ENCODE results near the gene TRAK1.

The TRAK1 gene

GRCh38 chr3:42057561-42058211, 33.5 kb upstream of the TRAK1 start:
- no peak overlapping the region for H3K4me3 ChIP-seq (ENCODE audit: control insufficient read depth in 1 of 7, extremely low read depth in 1 of 7, insufficient read depth in 4 of 7, low read depth in 2 of 7, low read length in 6 of 7)
- H3K4me1 ChIP-seq (ENCODE audit: control extremely low read depth in 1 of 4, control insufficient read depth in 4 of 4, insufficient read depth in 4 of 4, low read length in 3 of 4) = peaks cover 5 to 34% (median 16%) of the 10 kb centered on the region in 4 experiments
- 87% methylated on average over 5 of the region's 7 CpGs for WGBS (ENCODE audit: insufficient coverage)
- H3K27ac ChIP-seq (ENCODE audit: insufficient read depth in 1 of 2, low read depth in 1 of 2, low read length in 2 of 2, poor library complexity in 1 of 2, severe bottlenecking in 2 of 2) = no peak overlapping the region
- no peaks in the 10 kb centered on the region for H3K9me3 ChIP-seq (ENCODE audit: control extremely low read depth in 1 of 5, control insufficient read depth in 4 of 5, insufficient read depth in 2 of 5, low read depth in 1 of 5, low read length in 4 of 5)
- no peaks in the 10 kb centered on the region for H3K27me3 ChIP-seq (replicated peaks in 2 of 5; ENCODE audit: control insufficient read depth in 4 of 5, insufficient read depth in 5 of 5, low read length in 4 of 5)
- DNase-seq = no peak
- POLR2A ChIA-PET = no interaction called here
- CTCF ChIA-PET = interaction anchor here (1.3 to 1.5 kb wide), 3 partner anchors 9 to 37 kb away, joined by 3 to 4 read pairs (median 4); no protein-coding TSS in a partner anchor
- peaks cover 0 to 3% (median under 1%) of the 10 kb centered on the region in 4 experiments for H3K36me3 ChIP-seq (ENCODE audit: control insufficient read depth in 4 of 4, insufficient read depth in 4 of 4, low read length in 3 of 4)

GRCh38 chr3:42061025-42061712, 30.0 kb upstream of the TRAK1 start:
- DNase-seq = no peak
- peaks cover 5 to 35% (median 16%) of the 10 kb centered on the region in 4 experiments for H3K4me1 ChIP-seq (ENCODE audit: control extremely low read depth in 1 of 4, control insufficient read depth in 4 of 4, insufficient read depth in 4 of 4, low read length in 3 of 4)
- POLR2A ChIA-PET = interaction anchor here (0.5 to 1.0 kb wide), 3 partner anchors 12 to 48 kb away, joined by 3 read pairs; no protein-coding TSS in a partner anchor
- no CpG with 5 or more reads among the region's 7 CpGs for WGBS (ENCODE audit: insufficient coverage)
- no peak overlapping the region for H3K4me3 ChIP-seq (ENCODE audit: control insufficient read depth in 1 of 7, extremely low read depth in 1 of 7, insufficient read depth in 4 of 7, low read depth in 2 of 7, low read length in 6 of 7)
- peaks cover 0 to 3% (median under 1%) of the 10 kb centered on the region in 4 experiments for H3K36me3 ChIP-seq (ENCODE audit: control insufficient read depth in 4 of 4, insufficient read depth in 4 of 4, low read length in 3 of 4)
- CTCF ChIA-PET = interaction anchor here (0.6 to 1.1 kb wide), 4 partner anchors 9 to 38 kb away, joined by 3 read pairs; no protein-coding TSS in a partner anchor
- H3K9me3 ChIP-seq (ENCODE audit: control extremely low read depth in 1 of 5, control insufficient read depth in 4 of 5, insufficient read depth in 2 of 5, low read depth in 1 of 5, low read length in 4 of 5) = no peaks in the 10 kb centered on the region
- H3K27me3 ChIP-seq (replicated peaks in 2 of 5; ENCODE audit: control insufficient read depth in 4 of 5, insufficient read depth in 5 of 5, low read length in 4 of 5) = no peaks in the 10 kb centered on the region
- no peak overlapping the region for H3K27ac ChIP-seq (ENCODE audit: insufficient read depth in 1 of 2, low read depth in 1 of 2, low read length in 2 of 2, poor library complexity in 1 of 2, severe bottlenecking in 2 of 2)

DNA sequence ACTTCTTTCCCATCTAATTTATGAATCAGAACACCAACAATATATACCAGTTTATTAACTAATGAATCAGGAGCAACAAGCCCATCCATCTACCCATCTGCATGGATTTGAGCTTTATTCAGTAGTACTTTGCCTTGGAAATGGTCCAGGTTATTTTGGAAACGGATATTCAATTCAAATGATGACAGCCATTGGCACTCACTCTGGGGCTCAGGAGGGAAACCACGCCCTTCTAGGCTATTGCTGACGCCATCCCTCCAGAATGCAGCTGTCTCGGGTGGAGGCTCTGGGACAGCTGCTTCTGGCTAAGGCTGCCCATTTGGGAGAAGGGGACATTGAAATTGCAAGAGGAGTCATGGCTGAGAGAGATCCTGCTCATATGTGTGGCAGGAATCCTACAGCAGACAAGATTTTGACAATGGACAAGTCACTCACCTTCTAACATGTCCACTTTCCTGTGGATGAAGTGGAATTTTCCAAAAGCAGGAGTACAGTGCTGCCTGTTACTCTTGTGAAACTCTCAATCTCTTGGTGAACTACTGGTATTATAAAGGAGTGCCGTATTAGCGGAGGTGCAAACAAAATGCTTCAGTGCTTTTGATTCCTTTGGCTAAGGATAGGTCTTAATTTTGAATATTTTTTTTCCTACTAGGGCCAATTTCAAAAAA, 29.3 kb upstream of the TRAK1 start:
- no peak overlapping the region for H3K27ac ChIP-seq (ENCODE audit: insufficient read depth in 1 of 2, low read depth in 1 of 2, low read length in 2 of 2, poor library complexity in 1 of 2, severe bottlenecking in 2 of 2)
- no peaks in the 10 kb centered on the region for H3K9me3 ChIP-seq (ENCODE audit: control extremely low read depth in 1 of 5, control insufficient read depth in 4 of 5, insufficient read depth in 2 of 5, low read depth in 1 of 5, low read length in 4 of 5)
- WGBS (ENCODE audit: insufficient coverage) = 49% methylated on average over 5 of the region's 6 CpGs
- no peak overlapping the region for H3K4me3 ChIP-seq (ENCODE audit: control insufficient read depth in 1 of 7, extremely low read depth in 1 of 7, insufficient read depth in 4 of 7, low read depth in 2 of 7, low read length in 6 of 7)
- CTCF ChIA-PET = interaction anchor here (1.1 kb wide), 1 partner anchor 9 kb away, joined by 3 read pairs; no protein-coding TSS in a partner anchor
- POLR2A ChIA-PET = interaction anchor here (0.9 to 1.0 kb wide), 3 partner anchors 17 to 49 kb away, joined by 3 read pairs; no protein-coding TSS in a partner anchor
- no peaks in the 10 kb centered on the region for H3K27me3 ChIP-seq (replicated peaks in 2 of 5; ENCODE audit: control insufficient read depth in 4 of 5, insufficient read depth in 5 of 5, low read length in 4 of 5)
- H3K4me1 ChIP-seq (ENCODE audit: control extremely low read depth in 1 of 4, control insufficient read depth in 4 of 4, insufficient read depth in 4 of 4, low read length in 3 of 4) = peaks cover 5 to 42% (median 23%) of the 10 kb centered on the region in 4 experiments
- peaks cover 0 to 3% (median under 1%) of the 10 kb centered on the region in 4 experiments for H3K36me3 ChIP-seq (ENCODE audit: control insufficient read depth in 4 of 4, insufficient read depth in 4 of 4, low read length in 3 of 4)
- peak in 1 of 3 donors; percentile 35 for DNase-seq

- H3K9me3 ChIP-seq (ENCODE audit: control extremely low read depth in 1 of 5, control insufficient read depth in 4 of 5, insufficient read depth in 2 of 5, low read depth in 1 of 5, low read length in 4 of 5) = no peaks in the 10 kb centered on the region
- DNase-seq = no peak
- H3K4me1 ChIP-seq (ENCODE audit: control extremely low read depth in 1 of 4, control insufficient read depth in 4 of 4, insufficient read depth in 4 of 4, low read length in 3 of 4) = peaks cover 5 to 48% (median 27%) of the 10 kb centered on the region in 4 experiments
- no peak overlapping the region for H3K4me3 ChIP-seq (ENCODE audit: control insufficient read depth in 1 of 7, extremely low read depth in 1 of 7, insufficient read depth in 4 of 7, low read depth in 2 of 7, low read length in 6 of 7)
- no CpG with 5 or more reads among the region's 1 CpG for WGBS (ENCODE audit: insufficient coverage)
- POLR2A ChIA-PET = interaction anchor here (0.6 to 1.0 kb wide), 2 partner anchors 11 to 50 kb away, joined by 3 read pairs; no protein-coding TSS in a partner anchor
- H3K27ac ChIP-seq (ENCODE audit: insufficient read depth in 1 of 2, low read depth in 1 of 2, low read length in 2 of 2, poor library complexity in 1 of 2, severe bottlenecking in 2 of 2) = no peak overlapping the region
- H3K36me3 ChIP-seq (ENCODE audit: control insufficient read depth in 4 of 4, insufficient read depth in 4 of 4, low read length in 3 of 4) = peaks cover 0 to 3% (median under 1%) of the 10 kb centered on the region in 4 experiments
- CTCF ChIA-PET = interaction anchor here (0.9 to 1.1 kb wide), 2 partner anchors 8 to 37 kb away, joined by 3 read pairs; no protein-coding TSS in a partner anchor
- no peaks in the 10 kb centered on the region for H3K27me3 ChIP-seq (replicated peaks in 2 of 5; ENCODE audit: control insufficient read depth in 4 of 5, insufficient read depth in 5 of 5, low read length in 4 of 5)
Observed at GRCh38 chr3:42062464-42062863, 28.7 kb upstream of the TRAK1 start.

DNA sequence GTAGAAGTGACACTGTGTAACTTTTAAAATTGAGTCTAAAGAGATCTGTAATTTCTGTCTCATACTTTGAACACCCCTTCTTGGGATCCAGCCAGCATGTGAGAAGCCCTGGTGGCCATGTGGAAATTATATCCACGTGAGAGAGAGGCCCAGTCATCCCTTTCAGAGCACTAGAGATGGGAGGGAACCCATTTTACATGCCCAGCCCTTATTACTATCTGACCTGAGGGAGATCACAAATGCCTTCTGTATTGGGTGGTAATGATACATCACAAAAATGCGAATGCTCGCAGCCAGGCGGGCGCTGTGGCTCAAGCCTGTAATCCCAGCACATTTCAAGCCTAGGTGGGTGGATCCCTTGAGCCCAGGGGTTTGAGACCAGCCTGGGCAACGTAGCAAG, 27.3 kb upstream of the TRAK1 start:
- ChIA-PET POLR2A (no interaction called here), CTCF (interaction anchor here (1.0 kb wide), 1 partner anchor 36 kb away, joined by 7 read pairs; no protein-coding TSS in a partner anchor)
- peaks cover 9 to 58% (median 32%) of the 10 kb centered on the region in 4 experiments for H3K4me1 ChIP-seq (ENCODE audit: control extremely low read depth in 1 of 4, control insufficient read depth in 4 of 4, insufficient read depth in 4 of 4, low read length in 3 of 4)

DNA sequence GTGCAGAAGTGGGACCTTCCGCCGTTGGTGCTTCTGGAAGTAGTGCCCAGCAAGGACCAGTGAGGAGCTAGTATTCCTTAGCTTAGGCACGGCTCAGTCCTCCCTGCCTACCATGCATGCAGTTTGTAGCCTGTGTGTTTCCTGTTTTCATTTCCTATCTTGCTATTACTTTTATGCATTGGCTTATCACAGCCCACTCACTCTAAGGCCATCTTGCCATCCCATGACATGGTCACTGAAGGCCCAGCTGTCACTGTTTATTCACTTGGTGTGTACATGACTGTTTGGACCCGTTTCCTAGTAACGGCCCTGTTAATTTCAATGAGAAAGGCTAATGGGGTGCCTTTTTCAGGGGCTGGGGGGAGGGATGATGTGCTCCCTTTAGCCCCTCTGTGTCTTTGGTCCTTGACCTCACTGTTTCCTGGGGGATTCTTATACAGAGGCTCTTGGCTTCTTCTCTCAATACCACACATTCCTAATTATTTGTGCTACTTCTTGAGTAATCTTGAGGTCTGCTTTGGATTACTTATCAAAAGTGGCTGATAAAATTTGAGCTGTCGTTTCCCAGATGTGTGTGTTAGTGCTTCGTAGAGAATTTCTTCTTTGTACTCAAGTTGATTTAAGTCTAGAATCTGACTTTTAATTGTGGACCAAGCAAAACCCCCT, 24.5 kb upstream of the TRAK1 start:
- no peaks in the 10 kb centered on the region for H3K9me3 ChIP-seq (ENCODE audit: control extremely low read depth in 1 of 5, control insufficient read depth in 4 of 5, insufficient read depth in 2 of 5, low read depth in 1 of 5, low read length in 4 of 5)
- H3K4me3 ChIP-seq (ENCODE audit: control insufficient read depth in 1 of 7, extremely low read depth in 1 of 7, insufficient read depth in 4 of 7, low read depth in 2 of 7, low read length in 6 of 7) = peak overlapping the region in 1 of 7 experiments; percentile 24
- H3K27ac ChIP-seq (ENCODE audit: insufficient read depth in 1 of 2, low read depth in 1 of 2, low read length in 2 of 2, poor library complexity in 1 of 2, severe bottlenecking in 2 of 2) = peak overlapping the region; percentile 67 to 86
- peaks cover 0 to 3% (median under 1%) of the 10 kb centered on the region in 4 experiments for H3K36me3 ChIP-seq (ENCODE audit: control insufficient read depth in 4 of 4, insufficient read depth in 4 of 4, low read length in 3 of 4)
- ChIA-PET POLR2A (interaction anchor here (0.6 to 1.5 kb wide), 2 partner anchors 45 to 105 kb away, joined by 4 to 5 read pairs; partner anchors contain the start of gene ULK4), CTCF (interaction anchor here (0.7 to 2.2 kb wide), 9 partner anchors 12 to 68 kb away, joined by 3 to 7 read pairs (median 4); no protein-coding TSS in a partner anchor)
- peaks cover 6 to 60% (median 39%) of the 10 kb centered on the region in 4 experiments for H3K4me1 ChIP-seq (ENCODE audit: control extremely low read depth in 1 of 4, control insufficient read depth in 4 of 4, insufficient read depth in 4 of 4, low read length in 3 of 4)
- DNase-seq = peak in 2 of 3 donors; percentile 82 to 88
- H3K27me3 ChIP-seq (replicated peaks in 2 of 5; ENCODE audit: control insufficient read depth in 4 of 5, insufficient read depth in 5 of 5, low read length in 4 of 5) = no peaks in the 10 kb centered on the region
- WGBS (ENCODE audit: insufficient coverage) = 58% methylated on average over 5 of the region's 7 CpGs

More for the DNA sequence above, 27.3 kb upstream of the TRAK1 start:
- peak in 1 of 3 donors; percentile 41 for DNase-seq
- Histone ChIP-seq H3K9me3 (ENCODE audit: control extremely low read depth in 1 of 5, control insufficient read depth in 4 of 5, insufficient read depth in 2 of 5, low read depth in 1 of 5, low read length in 4 of 5) (no peaks in the 10 kb centered on the region), H3K27ac (ENCODE audit: insufficient read depth in 1 of 2, low read depth in 1 of 2, low read length in 2 of 2, poor library complexity in 1 of 2, severe bottlenecking in 2 of 2) (no peak overlapping the region), H3K27me3 (replicated peaks in 2 of 5; ENCODE audit: control insufficient read depth in 4 of 5, insufficient read depth in 5 of 5, low read length in 4 of 5) (no peaks in the 10 kb centered on the region), H3K4me3 (ENCODE audit: control insufficient read depth in 1 of 7, extremely low read depth in 1 of 7, insufficient read depth in 4 of 7, low read depth in 2 of 7, low read length in 6 of 7) (no peak overlapping the region), H3K36me3 (ENCODE audit: control insufficient read depth in 4 of 4, insufficient read depth in 4 of 4, low read length in 3 of 4) (peaks cover 0 to 3% (median under 1%) of the 10 kb centered on the region in 4 experiments)
- WGBS (ENCODE audit: insufficient coverage) = 43% methylated on average over 1 of the region's 6 CpGs
